K562 (cell line): ENCODE data around the gene MSH4.

ENCODE experiments used
- IRF1 ChIP-seq: sonication (generic); formaldehyde crosslinking; IDR thresholded peaks from 2 replicates; pipeline ENCODE4 v1.8.0; 2022; ENCODE audit warnings: missing genetic modification reagents, mild to moderate bottlenecking, borderline replicate concordance
- SNAPC5 ChIP-seq: fragments of 250-450 bp; sonication (Bioruptor Pico); IDR thresholded peaks from 2 replicates; pipeline ENCODE4 v1.8.0; 2021; ENCODE audit warnings: moderate library complexity, mild to moderate bottlenecking, inconsistent platforms

- TF ChIP-seq SNAPC5 (CRISPR knock-in tag) (no peak), IRF1 (no peak)
These were observed 5.7 kb upstream of the MSH4 start for GRCh38 chr1:75791022-75791421.
